H1 (cell line): ENCODE results near the gene ST6GALNAC2. TPM values are rescaled to one million over a fixed set of nuclear protein-coding genes. Genes with fewer than 3 reads are reported as not detected.
A peak's percentile ranks its signal among the peaks of the same experiment; 100 is the strongest.

Experiments
- CTCF ChIA-PET: fragments of 300-600 bp; sonication (Branson Sonifier 250); formaldehyde crosslinking; loops from one replicate; lab custom pipeline; 2021; ENCODE audit not compliant: partially characterized antibody; lab: Charles Lee
- POLR2A ChIA-PET: fragments of 300-600 bp; sonication (Branson Sonifier 250); formaldehyde crosslinking; loops from one replicate; lab custom pipeline; 2021; ENCODE audit warnings: inconsistent platforms; ENCODE audit not compliant: partially characterized antibody; lab: Charles Lee
- DNase-seq, 2 experiments: peaks; one replicate each; pipeline versions ENCODE4 v3.0.0 to v3.0.0-alpha.2; 2010 to 2022; ENCODE audit warnings: low spot score in 2 of 2, low read depth in 1 of 2, mixed read lengths in 1 of 2
- FAIRE-seq: peaks from 2 replicates; lab custom pipeline; 2011; peaks lifted over from hg19 to GRCh38; lab: Jason Lieb, UNC
- H2AFZ ChIP-seq: 2 replicates; pipeline ENCODE4 v1.8.1; 2012; ENCODE audit warnings: low read length, inconsistent platforms
- H2AK5ac ChIP-seq: 2 replicates; pipeline ENCODE4 v1.6.1; 2013; ENCODE audit warnings: low read depth, low read length
- H2BK120ac ChIP-seq: replicated peaks from 2 replicates; pipeline ENCODE3; 2013; ENCODE audit warnings: low read depth, low read length, inconsistent platforms
- H2BK12ac ChIP-seq: 2 replicates; pipeline ENCODE4 v1.6.1; 2013; ENCODE audit warnings: low read depth, low read length
- H2BK15ac ChIP-seq: 2 replicates; pipeline ENCODE4 v1.6.1; 2013; ENCODE audit warnings: low read length
- H2BK20ac ChIP-seq: 2 replicates; pipeline ENCODE4 v1.6.1; 2013; ENCODE audit warnings: low read length
- H2BK5ac ChIP-seq: 2 replicates; pipeline ENCODE4 v1.6.1; 2013; ENCODE audit warnings: low read depth, low read length
- H3K14ac ChIP-seq: 2 replicates; pipeline ENCODE4 v1.6.1; 2013; ENCODE audit warnings: inconsistent platforms; ENCODE audit not compliant: insufficient read length
- H3K18ac ChIP-seq: 2 replicates; pipeline ENCODE4 v1.6.1; 2013; ENCODE audit warnings: low read length; ENCODE audit errors: extremely low read depth
- H3K23ac ChIP-seq: 2 replicates; pipeline ENCODE4 v1.6.1; 2013; ENCODE audit warnings: inconsistent platforms; ENCODE audit not compliant: insufficient read length
- H3K23me2 ChIP-seq: 2 replicates; pipeline ENCODE4 v1.6.1; 2013; ENCODE audit warnings: low read depth, low read length
- H3K27ac ChIP-seq: 2 replicates; pipeline ENCODE4 v1.6.1; 2011; ENCODE audit warnings: low read depth, low read length, inconsistent platforms
- H3K27me3 ChIP-seq, 4 experiments: replicated peaks in 1 of 4; 1 replicate in 1 of 4; 2 replicates in 3 of 4; pipeline versions ENCODE4 v1.6.1 to v1.8.1; 2011 to 2013; ENCODE audit warnings: low read length in 3 of 4, mild to moderate bottlenecking in 3 of 4, inconsistent platforms in 2 of 4, mixed read lengths in 2 of 4, moderate library complexity in 1 of 4; ENCODE audit not compliant: control insufficient read depth in 3 of 4, insufficient read depth in 3 of 4; ENCODE audit errors: extremely low read depth in 1 of 4
- H3K36me3 ChIP-seq, 4 experiments: 2 replicates each; pipeline versions ENCODE4 v1.6.1 to v1.8.1; 2011 to 2013; ENCODE audit warnings: mild to moderate bottlenecking in 4 of 4, low read length in 3 of 4, moderate library complexity in 2 of 4, control low read depth in 1 of 4, inconsistent platforms in 1 of 4; ENCODE audit not compliant: insufficient read depth in 4 of 4, control insufficient read depth in 2 of 4
- H3K4ac ChIP-seq: replicated peaks from 2 replicates; pipeline ENCODE3; 2013; ENCODE audit warnings: low read length, low read depth, mixed read lengths, inconsistent platforms; ENCODE audit not compliant: insufficient read length
- H3K4me1 ChIP-seq, 4 experiments: replicated peaks in 1 of 4; 1 replicate in 1 of 4; 2 replicates in 3 of 4; pipeline versions ENCODE4 v1.6.1 to v1.8.1; 2011 to 2013; ENCODE audit warnings: low read length in 3 of 4, inconsistent platforms in 2 of 4, mixed read lengths in 1 of 4; ENCODE audit not compliant: insufficient read depth in 4 of 4, control insufficient read depth in 3 of 4
- H3K4me2 ChIP-seq, 2 experiments: 2 replicates each; pipeline versions ENCODE4 v1.6.1 to v1.8.1; 2011 to 2013; ENCODE audit warnings: low read depth in 2 of 2, low read length in 2 of 2, control low read depth in 1 of 2, inconsistent platforms in 1 of 2, mild to moderate bottlenecking in 1 of 2; ENCODE audit not compliant: insufficient read depth in 1 of 2
- H3K4me3 ChIP-seq, 4 experiments: fragments of 200-600, 300-600 bp in 1 of 4; sonication (generic), shearing (Covaris generic), sonication (Bioruptor Twin) in 1 of 4; 2 replicates each; pipeline versions ENCODE4 v1.5.1 to v1.8.1; 2011 to 2016; ENCODE audit warnings: low read length in 4 of 4, low read depth in 3 of 4, control low read depth in 2 of 4, inconsistent platforms in 2 of 4, mild to moderate bottlenecking in 2 of 4, mixed read lengths in 1 of 4, moderate library complexity in 1 of 4; ENCODE audit not compliant: insufficient read depth in 2 of 4; ENCODE audit errors: extremely low read depth in 1 of 4
- H3K56ac ChIP-seq: replicated peaks from 2 replicates; pipeline ENCODE3; 2013; ENCODE audit warnings: low read depth, mild to moderate bottlenecking, mixed read lengths, low read length, inconsistent platforms; ENCODE audit not compliant: insufficient read length
- H3K79me1 ChIP-seq: 2 replicates; pipeline ENCODE4 v1.6.1; 2013; ENCODE audit warnings: low read depth, low read length, control low read depth
- H3K79me2 ChIP-seq, 2 experiments: 2 replicates each; pipeline versions ENCODE4 v1.6.1 to v1.8.1; 2012 to 2013; ENCODE audit warnings: low read length in 2 of 2, mild to moderate bottlenecking in 2 of 2, inconsistent platforms in 1 of 2; ENCODE audit not compliant: insufficient read depth in 2 of 2, control insufficient read depth in 1 of 2
- H3K9ac ChIP-seq, 4 experiments: replicated peaks in 1 of 4; 1 replicate in 1 of 4; 2 replicates in 3 of 4; pipeline versions ENCODE4 v1.6.1 to v1.8.1; 2011 to 2013; ENCODE audit warnings: low read depth in 3 of 4, low read length in 3 of 4, control low read depth in 2 of 4, mild to moderate bottlenecking in 2 of 4, moderate library complexity in 2 of 4, inconsistent platforms in 1 of 4; ENCODE audit errors: extremely low read depth in 1 of 4
- H3K9me3 ChIP-seq, 2 experiments: 2 replicates each; pipeline versions ENCODE4 v1.6.1 to v1.8.1; 2012 to 2013; ENCODE audit warnings: mild to moderate bottlenecking in 2 of 2, moderate library complexity in 2 of 2, control low read depth in 1 of 2, inconsistent platforms in 1 of 2, low read depth in 1 of 2, low read length in 1 of 2, mixed read lengths in 1 of 2; ENCODE audit not compliant: insufficient read depth in 2 of 2
- H4K20me1 ChIP-seq, 2 experiments: replicated peaks in 1 of 2; 2 replicates each; pipeline versions ENCODE3 to v1.8.1; 2011 to 2013; ENCODE audit warnings: inconsistent platforms in 2 of 2, low read length in 2 of 2, mild to moderate bottlenecking in 1 of 2; ENCODE audit not compliant: insufficient read depth in 2 of 2, control insufficient read depth in 1 of 2
- H4K5ac ChIP-seq: 2 replicates; pipeline ENCODE4 v1.6.1; 2013; ENCODE audit warnings: low read length, low read depth, mixed read lengths, inconsistent platforms; ENCODE audit not compliant: insufficient read length
- H4K8ac ChIP-seq: 2 replicates; pipeline ENCODE4 v1.8.0; 2013; ENCODE audit warnings: mild to moderate bottlenecking, moderate library complexity, low read length, inconsistent platforms; ENCODE audit not compliant: insufficient read depth; ENCODE audit errors: extremely low read depth
- H4K91ac ChIP-seq: replicated peaks from 2 replicates; pipeline ENCODE3; 2013; ENCODE audit warnings: low read length, mixed read lengths, inconsistent platforms; ENCODE audit not compliant: insufficient read length
- TAF1 ChIP-seq: IDR thresholded peaks from 2 replicates; pipeline ENCODE4 v1.6.1; 2011; ENCODE audit warnings: mild to moderate bottlenecking, low read depth, low read length
- WGBS, 2 experiments: shearing (Covaris generic) in 1 of 2; methylation state at CpG; one replicate each; pipeline versions ENCODE4 v1.1.6 to v1.1.7; 2013 to 2015; ENCODE audit warnings: low lambda C conversion rate in 2 of 2, mixed read lengths in 2 of 2, inconsistent platforms in 1 of 2, low coverage in 1 of 2, missing lambda C conversion rate in 1 of 2; ENCODE audit not compliant: insufficient replicate concordance in 2 of 2, insufficient coverage in 1 of 2, insufficient read length in 1 of 2; ENCODE audit errors: extremely low coverage in 1 of 2, missing lambda C conversion rate in 1 of 2; 5-methylcytosine and 5-hydroxymethylcytosine counted together
- polyA plus RNA-seq, 7 experiments: library from polyadenylated mRNA; depleted of rRNA in 3 of 7; stranded (reverse) in 5 of 7; unstranded in 2 of 7; fragments of >200 nt in 5 of 7; fragments of 200-250 nt in 2 of 7; gene quantifications; 1 replicate in 5 of 7; 2 replicates in 1 of 7; 4 replicates in 1 of 7; pipeline versions ENCODE4 v1.2.1 to v1.2.3, GENCODE V29; 2011 to 2013; ENCODE audit warnings: missing spikeins in 2 of 7, mixed read lengths in 2 of 7
- total RNA-seq: library from RNA; stranded (reverse); fragmentation: NEBNext Ultra II Directional; extraction: Animal tissue kit (Norgen Biotek cat#: 25700); gene quantifications from 2 replicates; pipeline ENCODE4 v1.2.1, GENCODE V29; 2021

Gene ST6GALNAC2
- total and polyA plus RNA-seq, 2 of the 8 experiments (the other 6 are each of a cell fraction or from before 2014, with no cell fraction given) = 0.09 TPM; not detected in 1

DNA sequence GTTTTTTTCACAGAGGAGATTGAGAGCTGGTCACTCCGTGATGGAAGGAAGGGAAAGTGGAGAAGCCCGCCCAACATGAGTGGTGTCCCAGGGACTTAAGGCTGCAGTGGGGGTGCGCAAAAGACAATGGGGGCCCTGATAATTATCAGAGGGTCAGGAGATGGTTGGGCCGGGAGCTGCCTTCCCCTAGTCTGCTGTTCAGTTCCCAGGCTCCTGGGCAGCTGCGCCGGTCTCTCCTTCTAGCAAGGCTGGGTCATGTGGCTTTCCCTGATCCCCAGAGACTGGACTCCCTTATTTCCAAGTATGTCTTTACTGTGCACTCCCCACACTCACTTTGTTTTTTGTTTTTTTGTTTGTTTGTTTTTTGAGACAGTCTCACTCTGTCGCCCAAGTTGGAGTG lies 64.4 kb downstream of the ST6GALNAC2 start:
- DNase-seq (no peak), FAIRE-seq (no peak)
- Histone ChIP-seq H3K9me3 (no peaks in the 10 kb centered on the region), H3K79me1 (no peaks in the 10 kb centered on the region; the same call in 1 of the 2 replicates), H3K4me1 (peaks cover 0 to 12% (median 3%) of the 10 kb centered on the region in 4 experiments; a peak in 4 of 7 replicates), H2BK15ac (no peak overlapping the region), H3K79me2 (no peaks in the 10 kb centered on the region), H3K27ac (no peak overlapping the region), H2AK5ac (no peak overlapping the region), H3K23ac (no peak overlapping the region), H2BK20ac (no peak overlapping the region), H3K9ac (no peak overlapping the region), H3K23me2 (no peaks in the 10 kb centered on the region), H2BK120ac (no peak overlapping the region), H3K18ac (no peak overlapping the region), H2BK12ac (no peak overlapping the region), H3K14ac (no peak overlapping the region), H2BK5ac (no peak overlapping the region), H4K8ac (0 out of 2 replicates have a peak overlapping the region, but pooled peaks have one; percentile 36), H2AFZ (no peak overlapping the region), H4K91ac (no peak overlapping the region), H3K4ac (no peak overlapping the region), H4K5ac (no peak overlapping the region), H3K27me3 (peaks cover 0 to 5% (median 0%) of the 10 kb centered on the region in 4 experiments; a peak in 3 of 7 replicates), H4K20me1 (peaks cover 0 to 1% of the 10 kb centered on the region in 2 experiments), H3K4me2 (no peak overlapping the region), H3K36me3 (no peaks in the 10 kb centered on the region), H3K4me3 (no peak overlapping the region), H3K56ac (no peak overlapping the region)
- TF ChIP-seq TAF1 = no peak
- ChIA-PET CTCF (interaction anchor here (0.6 to 10.8 kb wide), 15 partner anchors 8 to 193 kb away, joined by 3 to 260 read pairs (median 4); partner anchors contain the start of genes CYGB, PRCD and RHBDF2), POLR2A (interaction anchor here (1.2 to 6.3 kb wide), 2 partner anchors 19 to 38 kb away, joined by 3 to 42 read pairs; partner anchors contain the start of gene PRCD)
- 93% methylated on average over 7 of the region's 7 CpGs; no CpG with 5 or more reads in 1 of the 2 experiments for WGBS, 2 experiments
